GM21528 (cell line): ENCODE results near the gene HNRNPR.
"Not testable (repeated sequence)": the region's sequence is repeated elsewhere in the genome, so short reads cannot be mapped to it uniquely, and the experiment has no call there.

Experiments used
- ATAC-seq: cut with Tn5 transposase; IDR thresholded peaks from one replicate; pipeline ENCODE4 v1.9.1; 2021; ENCODE audit warnings: mild to moderate bottlenecking, moderate library complexity; ENCODE audit not compliant: unreplicated experiment, low FRiP score

HNRNPR gene

DNA sequence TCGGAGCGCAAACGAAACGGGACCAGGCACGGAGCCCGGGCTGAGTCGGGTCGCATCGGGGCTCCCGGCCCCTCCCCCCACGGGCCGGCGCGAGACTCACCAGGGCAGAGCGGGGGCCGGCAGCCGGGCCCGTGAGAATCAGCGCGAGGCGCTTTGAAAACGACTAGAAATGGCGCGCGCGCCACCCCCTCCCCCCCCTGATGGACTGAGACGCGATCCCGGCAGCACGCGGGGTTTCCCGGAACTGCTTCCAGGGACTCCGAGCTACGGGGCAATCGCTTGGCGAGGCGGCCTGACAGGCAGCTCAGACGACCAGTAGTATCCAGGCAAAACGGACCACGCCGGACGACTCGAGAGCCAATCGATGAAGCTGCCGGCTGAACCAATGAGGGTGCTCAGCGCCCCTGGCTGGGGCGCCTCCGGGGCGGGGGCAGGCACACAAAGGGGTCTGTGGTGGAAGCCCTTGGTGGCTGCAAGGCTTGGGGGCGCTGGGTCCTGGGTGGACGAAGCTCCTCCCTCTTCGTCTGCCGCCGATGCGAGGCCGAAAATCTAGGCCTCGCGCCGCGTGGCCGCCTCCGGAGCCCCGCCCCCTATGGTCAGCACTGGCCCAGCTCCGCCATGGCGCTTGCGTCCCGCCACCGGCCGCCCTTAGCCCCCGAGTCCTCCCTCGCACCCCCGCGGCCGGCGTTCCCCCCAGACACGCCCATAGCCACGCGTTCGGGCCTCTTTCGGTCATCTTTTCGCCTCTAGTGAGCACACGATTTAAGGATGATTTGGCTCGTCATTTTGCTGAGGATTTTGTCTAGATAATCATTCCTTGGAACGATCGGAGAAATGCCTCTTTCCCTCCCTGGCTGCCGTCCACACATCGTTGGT, at the start of gene HNRNPR:
Gene HNRNPR (minus strand): TSS at position 174 of the 876 bp plus-strand sequence. CDS start 3,276 bp downstream, outside the sequence.
- peak; percentile 94 for ATAC-seq

DNA sequence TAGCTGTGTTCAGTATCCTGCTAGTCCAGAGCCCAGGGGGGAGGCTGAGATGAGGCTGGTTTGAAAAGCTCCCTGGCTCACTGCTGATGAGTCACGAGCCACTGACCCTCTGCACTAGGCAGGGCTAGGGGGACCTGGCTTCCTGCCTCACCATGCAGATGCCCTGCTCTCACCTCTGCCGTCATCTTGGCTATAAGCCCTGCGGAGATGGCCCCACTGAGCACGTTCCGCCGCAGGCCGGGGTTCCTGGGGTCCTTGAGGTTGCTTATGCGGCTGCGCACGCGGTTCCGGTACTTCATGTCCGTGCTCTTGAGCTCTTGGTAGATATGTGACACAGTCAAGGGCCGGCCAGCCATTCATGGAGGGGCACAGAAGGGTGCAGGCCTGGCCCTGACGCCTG, 49.6 kb upstream of the HNRNPR start:
- ATAC-seq = no peak

DNA sequence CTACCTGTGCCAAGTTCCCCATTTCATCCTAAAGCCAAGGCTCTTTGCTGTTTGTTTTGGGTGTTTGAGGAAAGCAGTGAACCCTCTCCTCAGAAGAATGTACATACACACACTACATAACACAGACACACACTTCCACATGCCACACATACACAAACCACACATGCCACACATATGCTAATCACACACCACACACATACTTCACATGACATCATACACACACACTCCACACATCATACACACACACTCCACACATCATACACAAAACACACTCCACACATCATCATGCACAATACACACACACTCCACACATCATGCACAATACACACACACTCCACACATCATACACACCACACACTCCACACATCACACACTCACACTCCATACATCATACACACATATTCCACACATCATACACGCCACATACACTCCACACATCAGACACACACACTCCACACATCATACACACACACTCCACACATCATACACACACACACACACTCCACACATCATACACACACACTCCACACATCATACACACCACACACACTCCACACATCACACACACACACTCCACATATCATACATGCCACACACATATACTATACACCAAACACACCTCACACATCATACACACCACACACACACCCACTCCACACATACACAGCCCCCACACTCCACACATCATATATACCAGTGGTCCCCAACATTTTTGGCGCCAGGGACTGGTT, 48.2 kb upstream of the HNRNPR start:
- no peak for ATAC-seq

DNA sequence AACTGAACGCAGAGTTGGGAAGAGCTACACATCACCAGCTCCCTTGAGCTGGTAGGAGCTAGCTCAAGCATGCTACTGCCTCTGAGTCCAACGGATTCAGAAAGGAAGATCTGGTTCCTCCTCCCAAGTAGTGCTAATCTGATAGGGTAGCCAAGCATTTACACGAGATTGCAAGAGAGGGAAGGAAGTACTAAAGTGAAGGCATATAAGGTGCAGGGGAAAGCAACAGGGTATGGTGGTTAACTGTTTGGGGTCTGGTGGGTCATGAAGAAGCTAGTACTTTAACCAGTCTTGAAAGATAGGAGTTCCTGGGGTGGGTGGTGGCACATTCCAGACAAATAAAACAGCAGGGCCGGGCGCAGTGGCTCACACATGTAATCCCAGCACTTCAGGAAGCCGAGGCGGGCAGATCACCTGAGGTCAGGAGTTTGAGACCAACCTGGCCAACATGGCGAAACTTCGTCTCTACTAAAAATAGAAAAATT, 45.8 kb upstream of the HNRNPR start:
- ATAC-seq = no peak

DNA sequence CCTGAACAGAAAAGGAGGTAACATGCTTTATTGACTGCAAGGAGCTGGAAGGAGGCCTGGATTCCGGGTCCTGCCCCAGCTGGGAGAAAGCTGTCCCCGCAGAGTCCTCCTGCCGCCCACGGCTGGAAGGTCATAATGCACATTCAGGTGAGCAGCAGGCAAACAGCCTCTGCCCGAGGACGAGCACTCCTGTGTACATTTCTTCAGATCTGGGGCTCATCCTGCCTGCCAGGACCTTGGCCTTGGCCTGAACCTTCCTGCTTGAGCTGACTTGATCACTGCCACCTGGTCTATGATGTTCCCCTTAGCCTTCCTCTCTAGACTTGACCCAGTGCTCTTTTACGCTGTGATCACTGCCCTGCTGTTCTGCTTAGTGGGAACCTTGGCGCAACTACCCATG, 43.4 kb upstream of the HNRNPR start:
- ATAC-seq = no peak

DNA sequence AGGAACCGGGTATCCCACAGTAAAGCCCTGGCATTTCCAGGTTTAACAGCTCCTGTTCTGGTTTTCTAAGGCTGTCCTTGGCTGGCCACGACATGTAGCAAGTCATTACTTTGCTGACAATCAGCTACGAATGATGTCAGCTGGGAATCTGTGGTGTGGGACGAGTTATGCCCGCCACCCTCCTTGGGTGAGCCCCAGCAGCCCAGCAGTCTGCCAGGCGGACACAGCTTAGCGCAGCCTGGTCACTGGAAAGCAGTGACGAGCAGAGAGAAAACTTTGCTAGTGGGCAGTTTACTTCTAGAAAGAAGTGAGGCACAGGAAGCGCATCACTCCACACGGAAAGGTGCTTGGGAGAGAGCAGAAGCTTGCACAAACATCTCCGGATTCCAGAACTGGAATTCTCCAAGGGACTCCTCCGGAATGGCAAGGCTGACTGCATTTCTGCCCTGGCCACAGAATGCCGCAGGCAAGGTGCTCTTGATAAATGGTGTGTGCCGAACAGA, 41.1 kb upstream of the HNRNPR start:
- no peak for ATAC-seq

DNA sequence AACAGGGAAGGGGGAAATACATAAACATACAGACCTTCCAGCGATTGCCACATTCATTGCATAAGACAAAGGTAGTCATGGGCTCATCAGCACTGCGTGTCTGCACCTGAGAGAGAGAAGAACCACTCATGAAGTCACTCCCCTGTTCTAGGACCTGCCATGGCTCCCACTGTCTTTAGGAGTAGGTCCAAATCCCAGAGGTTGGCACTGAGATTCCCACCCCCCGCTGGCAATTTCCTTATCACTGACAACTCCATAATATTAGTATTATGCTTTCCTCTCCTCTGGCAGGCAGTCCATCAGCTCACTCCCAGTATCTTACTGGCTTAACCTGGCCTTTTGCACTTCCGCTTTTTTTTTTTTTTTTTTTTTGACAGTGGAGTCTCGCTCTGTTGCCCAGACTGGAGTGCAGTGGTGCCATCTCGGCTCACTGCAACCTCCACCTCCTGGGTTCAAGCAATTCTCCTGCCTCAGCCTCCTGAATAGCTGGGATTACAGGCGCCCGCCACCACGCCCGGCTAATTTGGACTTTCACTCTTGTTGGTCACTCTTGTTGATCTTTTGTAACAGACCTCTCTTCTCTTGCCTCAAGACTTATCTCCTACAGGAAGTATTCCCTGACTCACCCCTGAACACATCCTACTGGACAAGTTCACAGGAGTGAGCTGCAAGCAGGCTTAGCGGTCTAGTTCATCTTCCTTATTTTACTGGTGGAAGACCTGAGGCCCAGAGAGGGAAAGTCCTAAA, 40.4 kb upstream of the HNRNPR start:
- no peak for ATAC-seq

DNA sequence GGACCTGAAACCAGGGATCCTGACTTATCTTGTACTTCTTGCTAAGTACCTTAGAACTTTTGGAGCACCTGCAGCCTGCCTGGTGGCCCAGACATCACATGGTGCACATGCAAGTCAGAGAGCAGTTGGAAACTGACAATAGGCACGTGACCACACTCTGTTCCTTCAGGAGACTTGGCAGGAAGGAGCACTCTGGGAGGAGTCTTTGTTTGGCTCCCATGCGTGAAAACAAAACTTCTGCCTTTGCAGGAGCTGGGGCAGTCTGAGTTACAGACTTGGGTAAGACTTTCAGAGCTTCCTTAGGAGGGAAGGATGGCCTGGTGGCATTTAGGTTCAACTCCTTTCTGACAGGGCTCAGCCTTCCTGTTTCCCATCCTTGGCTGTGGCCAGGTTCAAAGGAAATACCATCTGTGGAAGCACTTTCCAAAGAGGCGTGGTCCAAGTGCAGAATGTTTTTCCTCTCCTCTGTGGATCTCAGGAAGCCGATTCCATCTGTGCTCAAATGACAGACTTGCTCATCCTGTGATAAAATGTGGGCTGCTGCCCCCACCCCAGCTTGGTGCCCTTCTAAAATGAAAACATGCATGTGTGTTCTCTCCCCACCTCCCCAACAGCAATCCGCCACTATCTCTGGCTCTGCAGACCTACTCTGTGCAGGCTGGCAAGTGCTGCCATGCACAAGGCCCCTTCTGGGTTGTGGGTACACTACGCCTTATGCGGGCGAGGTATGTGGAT, 39.7 kb upstream of the HNRNPR start:
- no peak for ATAC-seq

DNA sequence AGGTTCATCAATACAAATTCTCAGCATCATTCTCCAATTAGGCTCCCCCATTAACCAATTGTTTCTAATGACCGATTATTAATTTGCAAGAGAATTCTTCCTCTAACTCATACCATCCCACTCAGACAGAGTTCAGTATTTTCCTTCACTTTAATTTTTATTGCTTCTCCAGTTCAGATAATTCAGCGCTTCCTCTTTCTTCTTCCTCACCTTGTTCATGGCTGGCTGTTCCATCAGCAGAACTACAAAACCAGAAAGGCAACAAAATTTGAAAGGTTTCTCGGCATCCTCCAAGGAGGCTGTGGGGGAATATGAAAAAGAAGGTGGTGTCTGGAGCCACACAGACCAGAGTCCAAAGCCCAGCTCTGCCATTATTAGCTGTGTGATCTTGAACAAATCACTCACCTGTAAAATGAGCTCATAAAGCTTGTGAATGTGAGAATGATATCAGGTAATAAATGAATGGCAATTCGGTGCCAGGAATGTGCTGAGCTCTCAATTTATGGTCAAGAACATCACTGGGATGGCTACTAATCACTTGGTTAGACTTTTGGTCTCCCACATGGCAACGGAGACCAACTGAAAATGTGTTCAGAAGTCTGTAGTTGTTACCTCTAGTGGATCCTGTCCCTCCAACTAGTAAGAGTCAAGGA, 37.3 kb upstream of the HNRNPR start:
- no peak for ATAC-seq

DNA sequence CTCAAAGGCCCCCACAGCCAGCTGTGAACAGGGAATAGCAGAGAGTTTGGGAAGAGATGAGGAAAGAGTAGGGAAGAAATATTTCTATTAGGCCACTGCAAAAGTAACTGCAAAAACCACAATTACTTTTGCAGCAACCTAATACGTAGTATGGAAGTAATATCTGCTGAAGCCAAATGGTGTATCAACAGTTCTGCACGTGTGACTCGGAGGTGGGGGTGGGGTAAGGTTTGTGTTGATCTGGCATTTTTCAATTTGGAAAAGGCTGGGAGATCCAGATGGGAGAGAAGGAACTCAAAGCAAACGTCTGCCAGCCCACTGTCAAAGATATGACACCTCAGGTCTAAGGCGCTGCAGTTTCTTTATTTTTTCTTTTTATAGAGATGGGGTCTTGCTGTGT, 36.6 kb upstream of the HNRNPR start:
- no peak for ATAC-seq

DNA sequence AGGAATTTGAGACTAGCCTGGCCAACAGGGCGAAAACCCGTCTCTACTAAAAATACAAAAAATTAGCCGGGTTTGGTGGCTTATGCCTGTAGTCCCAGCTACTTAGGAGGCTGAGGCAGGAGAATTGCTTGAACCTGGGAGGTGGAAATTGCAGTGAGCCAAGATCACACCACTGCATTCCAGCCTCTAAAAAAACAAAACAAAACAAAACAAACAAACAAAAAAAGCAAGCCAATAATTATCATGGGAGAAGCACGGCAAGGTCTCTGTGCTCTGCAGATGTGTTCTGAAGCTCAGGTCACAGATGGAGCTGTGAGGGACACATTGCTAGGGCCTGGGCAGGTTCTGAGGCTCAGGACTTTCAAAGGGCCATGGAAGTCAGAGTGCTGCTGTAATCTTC, 36.2 kb upstream of the HNRNPR start:
- ATAC-seq = not testable (repeated sequence)

DNA sequence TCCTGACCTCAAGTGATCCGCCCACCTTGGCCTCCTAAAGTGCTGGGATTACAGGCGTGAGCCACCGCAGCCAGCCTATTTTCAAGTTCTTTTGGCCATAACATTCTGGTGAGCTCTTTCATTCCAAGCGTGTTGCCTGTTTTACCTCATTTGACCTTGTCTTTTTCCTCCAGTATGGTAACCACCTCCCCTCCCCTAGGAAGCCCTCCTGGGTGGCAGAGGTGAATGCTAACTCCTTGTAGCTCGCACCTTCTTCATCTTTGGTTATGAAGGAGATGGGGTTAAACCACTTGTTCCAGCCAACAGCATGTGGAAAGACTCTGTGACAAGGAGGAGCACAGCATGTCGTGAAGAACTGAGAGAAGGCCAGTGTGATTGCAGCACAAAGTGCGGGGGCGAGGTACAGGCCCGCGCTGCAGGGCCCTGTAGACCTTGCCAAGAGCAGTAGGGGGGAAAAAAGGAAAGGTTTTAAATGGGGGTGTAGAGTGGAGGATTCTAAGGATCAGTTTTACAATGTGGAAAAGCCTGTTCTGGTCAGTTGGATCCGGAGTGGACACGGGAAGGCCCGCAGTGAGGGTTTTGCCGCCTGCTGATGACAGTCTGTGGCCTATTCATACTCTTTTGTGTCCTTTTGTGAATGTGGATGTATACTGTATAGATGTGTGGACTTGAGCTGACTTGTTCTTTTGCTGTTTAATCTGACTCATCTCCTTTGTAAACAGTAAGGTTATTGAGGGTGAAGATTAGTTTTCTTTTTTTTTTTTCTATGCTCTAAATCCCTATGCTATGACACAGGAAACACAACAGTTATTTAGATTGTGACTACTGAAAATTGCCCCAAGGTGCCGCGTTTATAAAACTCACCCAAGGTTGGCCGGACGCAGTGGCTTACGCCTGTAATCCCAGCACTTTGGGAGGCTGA, 33.1 kb upstream of the HNRNPR start:
- no peak for ATAC-seq

DNA sequence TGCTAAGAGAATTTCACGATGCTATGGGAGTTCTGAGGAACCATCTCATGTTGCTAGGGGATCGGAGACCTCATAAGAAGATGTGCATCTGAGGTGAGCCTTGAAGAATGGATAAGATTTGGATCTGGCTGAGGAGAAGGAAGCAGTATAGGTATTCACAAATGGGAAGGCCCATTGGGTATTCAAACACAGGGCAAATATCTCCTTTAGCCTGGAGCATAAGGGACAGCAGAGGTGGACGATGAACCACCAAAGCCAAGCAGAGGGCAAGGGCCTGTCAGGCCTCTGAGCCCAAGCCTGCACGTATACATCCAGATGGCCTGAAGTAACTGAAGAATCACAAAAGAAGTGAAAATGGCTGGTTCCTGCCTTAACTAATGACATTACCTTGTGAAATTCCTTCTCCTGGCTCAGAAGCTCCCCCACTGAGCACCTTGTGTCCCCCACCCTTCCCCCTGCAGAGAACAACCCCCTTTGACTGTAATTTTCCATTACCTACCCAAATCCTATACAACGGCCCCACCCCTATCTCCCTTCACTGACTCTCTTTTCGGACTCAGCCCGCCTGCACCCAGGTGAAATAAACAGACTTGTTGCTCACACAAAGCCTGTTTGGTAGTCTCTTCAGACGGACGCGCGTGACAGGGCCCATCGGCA, 30.1 kb upstream of the HNRNPR start:
- ATAC-seq = not testable (repeated sequence)

DNA sequence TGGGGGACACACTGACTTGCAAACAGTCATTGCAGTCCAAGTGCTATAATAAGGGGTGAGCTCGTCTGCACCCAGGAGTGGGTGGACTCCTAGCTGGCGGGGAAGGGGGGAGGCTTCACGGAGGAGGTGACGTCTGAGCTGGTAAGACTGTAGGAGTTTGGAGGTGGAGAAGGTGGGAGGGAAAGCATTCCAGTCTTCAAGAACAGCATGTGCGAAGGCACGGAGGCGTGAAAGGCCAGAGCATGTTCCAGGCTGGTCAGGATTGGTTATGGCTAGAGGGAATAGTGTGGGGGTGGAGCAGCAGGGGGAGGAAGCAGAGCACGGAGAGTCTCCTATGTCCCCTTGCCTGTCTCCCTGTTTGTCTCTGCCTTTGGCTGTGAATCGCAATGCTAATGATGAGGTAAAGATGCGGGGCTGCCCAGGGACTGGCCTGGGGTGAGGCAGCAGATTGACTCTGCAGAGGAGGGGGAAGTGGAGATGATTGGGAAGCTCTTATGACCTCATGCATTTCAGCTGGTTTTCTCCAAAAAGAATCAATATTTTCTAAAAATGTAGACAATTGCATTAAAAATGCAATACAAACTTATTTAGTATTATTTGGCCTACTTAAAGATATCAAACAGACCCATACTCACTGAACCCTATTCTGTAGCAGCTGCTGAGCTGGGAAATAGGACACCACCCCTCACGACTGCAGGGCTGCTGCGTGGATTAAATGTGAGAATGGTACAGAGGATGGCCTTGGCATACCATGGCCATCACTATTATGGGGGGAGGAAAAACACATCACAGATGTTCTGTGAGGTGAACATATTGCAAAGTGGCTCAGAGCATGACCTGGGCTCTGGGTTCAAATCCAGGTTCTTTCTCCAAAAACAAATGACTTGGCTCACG, 28.1 kb upstream of the HNRNPR start:
- no peak for ATAC-seq

DNA sequence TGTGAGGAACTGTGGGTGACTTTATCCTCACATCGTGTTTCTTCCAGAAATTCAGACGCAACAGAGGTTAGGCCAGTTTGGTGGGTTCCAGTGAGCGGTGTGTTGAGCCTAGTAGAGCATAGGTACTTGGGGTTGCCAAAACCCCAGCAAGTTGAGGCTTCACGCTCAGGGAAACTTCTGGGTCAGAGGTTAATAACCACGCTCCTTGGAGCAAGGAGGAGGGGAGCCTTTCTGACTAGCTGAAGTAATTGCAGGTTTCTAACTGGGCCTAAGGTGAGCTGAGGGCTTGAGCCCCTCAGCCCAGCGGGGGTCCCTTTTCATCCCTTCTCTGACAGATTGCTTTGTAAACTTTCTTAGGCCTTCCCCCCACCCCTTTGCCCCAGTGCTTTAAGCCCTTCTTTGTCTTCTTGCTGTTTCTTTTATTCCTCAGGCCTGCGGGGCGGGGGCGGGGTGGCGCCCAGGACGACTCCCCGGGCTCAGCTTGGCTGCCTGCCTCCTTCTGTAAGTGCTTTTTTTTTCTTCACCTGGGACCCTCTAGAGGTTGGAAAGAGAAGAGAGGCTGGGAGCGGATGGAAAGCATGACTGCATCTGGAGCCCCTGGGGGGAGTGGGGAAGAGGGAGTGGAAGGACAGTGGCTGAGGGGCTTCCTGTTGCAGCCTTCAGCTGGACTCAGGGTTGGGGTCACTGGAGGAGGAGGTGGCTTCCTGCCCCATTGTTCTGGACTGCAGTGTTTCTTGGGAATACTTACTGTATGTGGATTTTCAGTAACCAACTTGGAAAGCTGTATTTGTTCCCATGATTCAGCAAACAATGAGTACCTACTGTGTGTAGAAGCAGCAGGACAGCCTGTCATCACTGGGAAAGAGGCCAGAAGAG, 26.9 kb upstream of the HNRNPR start:
- no peak for ATAC-seq

DNA sequence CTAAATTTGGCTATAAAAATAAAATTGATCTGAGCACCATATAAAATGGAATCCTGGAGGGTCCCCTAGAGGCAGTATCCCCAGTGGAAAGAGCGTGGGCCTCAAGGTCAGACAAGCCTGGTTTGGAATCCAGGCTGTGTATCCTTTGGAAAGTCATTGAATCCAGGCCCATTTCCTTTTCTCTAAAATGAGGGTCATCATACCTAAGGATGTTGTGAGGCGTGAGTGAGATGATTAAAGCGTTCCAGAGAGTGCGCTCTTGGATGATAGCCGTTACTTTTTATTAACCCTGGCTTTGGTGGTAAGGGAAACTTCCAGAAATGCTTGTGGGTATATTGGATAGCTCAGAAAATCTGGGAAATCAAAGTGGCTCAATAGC, 26.2 kb upstream of the HNRNPR start:
- no peak for ATAC-seq
